SK-N-SH (cell line): ENCODE results near the gene OGFOD3. TPM values are rescaled to one million over a fixed set of nuclear protein-coding genes. Genes with fewer than 3 reads are reported as not detected.

Source experiments
- FOSL2 ChIP-seq: IDR thresholded peaks from 2 replicates; pipeline ENCODE4 v1.4.0; 2012; ENCODE audit warnings: low read depth, mild to moderate bottlenecking, moderate library complexity, borderline replicate concordance
- JUND ChIP-seq: IDR thresholded peaks from 2 replicates; pipeline ENCODE4 v1.4.0; 2012
- MEF2A ChIP-seq: IDR thresholded peaks from 2 replicates; pipeline ENCODE4 v1.4.0; 2012; ENCODE audit warnings: low read depth, borderline replicate concordance
- NRF1 ChIP-seq: IDR thresholded peaks from 2 replicates; pipeline ENCODE4 v1.6.1; 2012; ENCODE audit warnings: low read depth, mild to moderate bottlenecking, low read length
- RAD21 ChIP-seq: IDR thresholded peaks from 2 replicates; pipeline ENCODE4 v1.6.1; 2012; ENCODE audit warnings: mild to moderate bottlenecking, low read length
- RFX5 ChIP-seq: IDR thresholded peaks from 2 replicates; pipeline ENCODE4 v1.6.1; 2012; ENCODE audit warnings: mild to moderate bottlenecking, improper control_type of control experiment, low read length
- SIN3A ChIP-seq: IDR thresholded peaks from 2 replicates; pipeline ENCODE4 v1.6.1; 2012; ENCODE audit warnings: low read depth, mild to moderate bottlenecking, low read length, moderate library complexity, borderline replicate concordance
- TAF1 ChIP-seq: IDR thresholded peaks from 2 replicates; pipeline ENCODE4 v1.6.1; 2012; ENCODE audit warnings: low read depth, mild to moderate bottlenecking, low read length, moderate library complexity, borderline replicate concordance
- TCF12 ChIP-seq: IDR thresholded peaks from 2 replicates; pipeline ENCODE4 v1.4.0; 2012
- polyA plus RNA-seq, 3 experiments: library from polyadenylated mRNA; depleted of rRNA; stranded (reverse); fragments of >200 nt; gene quantifications; 2 replicates each; pipeline ENCODE4 v1.2.3, GENCODE V29; 2012
- TF ChIP-seq, protein P1 (sequence below): fragments of 200-600 bp; sonication (generic); IDR thresholded peaks from 2 replicates; pipeline ENCODE4 v1.6.1; 2017; ENCODE audit warnings: antibody characterized with exemption, mild to moderate bottlenecking, moderate library complexity
- TF ChIP-seq, protein P2 (sequence below): fragments of 150-350 bp; IDR thresholded peaks from 2 replicates; pipeline ENCODE4 v1.6.1; 2016; ENCODE audit warnings: mild to moderate bottlenecking, low read depth, low read length
- TF ChIP-seq, protein P3 (sequence below): IDR thresholded peaks from 2 replicates; pipeline ENCODE4 v1.4.0; 2012; ENCODE audit warnings: low read depth, borderline replicate concordance
- TF ChIP-seq, protein P4 (sequence below): IDR thresholded peaks from 2 replicates; pipeline ENCODE4 v1.6.1; 2012; ENCODE audit warnings: mild to moderate bottlenecking, low read depth, low read length, moderate library complexity

The OGFOD3 gene
- polyA plus RNA-seq, 1 of the 3 experiments (the other 2 are of a cell fraction) = 68.2 TPM

- TF ChIP-seq, protein P1, sequence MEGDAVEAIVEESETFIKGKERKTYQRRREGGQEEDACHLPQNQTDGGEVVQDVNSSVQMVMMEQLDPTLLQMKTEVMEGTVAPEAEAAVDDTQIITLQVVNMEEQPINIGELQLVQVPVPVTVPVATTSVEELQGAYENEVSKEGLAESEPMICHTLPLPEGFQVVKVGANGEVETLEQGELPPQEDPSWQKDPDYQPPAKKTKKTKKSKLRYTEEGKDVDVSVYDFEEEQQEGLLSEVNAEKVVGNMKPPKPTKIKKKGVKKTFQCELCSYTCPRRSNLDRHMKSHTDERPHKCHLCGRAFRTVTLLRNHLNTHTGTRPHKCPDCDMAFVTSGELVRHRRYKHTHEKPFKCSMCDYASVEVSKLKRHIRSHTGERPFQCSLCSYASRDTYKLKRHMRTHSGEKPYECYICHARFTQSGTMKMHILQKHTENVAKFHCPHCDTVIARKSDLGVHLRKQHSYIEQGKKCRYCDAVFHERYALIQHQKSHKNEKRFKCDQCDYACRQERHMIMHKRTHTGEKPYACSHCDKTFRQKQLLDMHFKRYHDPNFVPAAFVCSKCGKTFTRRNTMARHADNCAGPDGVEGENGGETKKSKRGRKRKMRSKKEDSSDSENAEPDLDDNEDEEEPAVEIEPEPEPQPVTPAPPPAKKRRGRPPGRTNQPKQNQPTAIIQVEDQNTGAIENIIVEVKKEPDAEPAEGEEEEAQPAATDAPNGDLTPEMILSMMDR = no peak
- TF ChIP-seq JUND (no peak; the same call in 1 of the 2 replicates), SIN3A (peak; percentile 54; the same call in 1 of the 2 replicates), NRF1 (0 out of 2 replicates have a peak, but pooled peaks have one; percentile 14), TAF1 (peak; percentile 89; the same call in 1 of the 2 replicates), MEF2A (no peak), RAD21 (no peak), RFX5 (peak; percentile 68; the same call in 1 of the 2 replicates), TCF12 (no peak; the same call in 1 of the 2 replicates), FOSL2 (no peak)
- TF ChIP-seq, protein P2, sequence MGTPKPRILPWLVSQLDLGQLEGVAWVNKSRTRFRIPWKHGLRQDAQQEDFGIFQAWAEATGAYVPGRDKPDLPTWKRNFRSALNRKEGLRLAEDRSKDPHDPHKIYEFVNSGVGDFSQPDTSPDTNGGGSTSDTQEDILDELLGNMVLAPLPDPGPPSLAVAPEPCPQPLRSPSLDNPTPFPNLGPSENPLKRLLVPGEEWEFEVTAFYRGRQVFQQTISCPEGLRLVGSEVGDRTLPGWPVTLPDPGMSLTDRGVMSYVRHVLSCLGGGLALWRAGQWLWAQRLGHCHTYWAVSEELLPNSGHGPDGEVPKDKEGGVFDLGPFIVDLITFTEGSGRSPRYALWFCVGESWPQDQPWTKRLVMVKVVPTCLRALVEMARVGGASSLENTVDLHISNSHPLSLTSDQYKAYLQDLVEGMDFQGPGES = peak; percentile 92
- TF ChIP-seq, protein P3, sequence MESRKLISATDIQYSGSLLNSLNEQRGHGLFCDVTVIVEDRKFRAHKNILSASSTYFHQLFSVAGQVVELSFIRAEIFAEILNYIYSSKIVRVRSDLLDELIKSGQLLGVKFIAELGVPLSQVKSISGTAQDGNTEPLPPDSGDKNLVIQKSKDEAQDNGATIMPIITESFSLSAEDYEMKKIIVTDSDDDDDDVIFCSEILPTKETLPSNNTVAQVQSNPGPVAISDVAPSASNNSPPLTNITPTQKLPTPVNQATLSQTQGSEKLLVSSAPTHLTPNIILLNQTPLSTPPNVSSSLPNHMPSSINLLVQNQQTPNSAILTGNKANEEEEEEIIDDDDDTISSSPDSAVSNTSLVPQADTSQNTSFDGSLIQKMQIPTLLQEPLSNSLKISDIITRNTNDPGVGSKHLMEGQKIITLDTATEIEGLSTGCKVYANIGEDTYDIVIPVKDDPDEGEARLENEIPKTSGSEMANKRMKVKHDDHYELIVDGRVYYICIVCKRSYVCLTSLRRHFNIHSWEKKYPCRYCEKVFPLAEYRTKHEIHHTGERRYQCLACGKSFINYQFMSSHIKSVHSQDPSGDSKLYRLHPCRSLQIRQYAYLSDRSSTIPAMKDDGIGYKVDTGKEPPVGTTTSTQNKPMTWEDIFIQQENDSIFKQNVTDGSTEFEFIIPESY = no peak
- TF ChIP-seq, protein P4, sequence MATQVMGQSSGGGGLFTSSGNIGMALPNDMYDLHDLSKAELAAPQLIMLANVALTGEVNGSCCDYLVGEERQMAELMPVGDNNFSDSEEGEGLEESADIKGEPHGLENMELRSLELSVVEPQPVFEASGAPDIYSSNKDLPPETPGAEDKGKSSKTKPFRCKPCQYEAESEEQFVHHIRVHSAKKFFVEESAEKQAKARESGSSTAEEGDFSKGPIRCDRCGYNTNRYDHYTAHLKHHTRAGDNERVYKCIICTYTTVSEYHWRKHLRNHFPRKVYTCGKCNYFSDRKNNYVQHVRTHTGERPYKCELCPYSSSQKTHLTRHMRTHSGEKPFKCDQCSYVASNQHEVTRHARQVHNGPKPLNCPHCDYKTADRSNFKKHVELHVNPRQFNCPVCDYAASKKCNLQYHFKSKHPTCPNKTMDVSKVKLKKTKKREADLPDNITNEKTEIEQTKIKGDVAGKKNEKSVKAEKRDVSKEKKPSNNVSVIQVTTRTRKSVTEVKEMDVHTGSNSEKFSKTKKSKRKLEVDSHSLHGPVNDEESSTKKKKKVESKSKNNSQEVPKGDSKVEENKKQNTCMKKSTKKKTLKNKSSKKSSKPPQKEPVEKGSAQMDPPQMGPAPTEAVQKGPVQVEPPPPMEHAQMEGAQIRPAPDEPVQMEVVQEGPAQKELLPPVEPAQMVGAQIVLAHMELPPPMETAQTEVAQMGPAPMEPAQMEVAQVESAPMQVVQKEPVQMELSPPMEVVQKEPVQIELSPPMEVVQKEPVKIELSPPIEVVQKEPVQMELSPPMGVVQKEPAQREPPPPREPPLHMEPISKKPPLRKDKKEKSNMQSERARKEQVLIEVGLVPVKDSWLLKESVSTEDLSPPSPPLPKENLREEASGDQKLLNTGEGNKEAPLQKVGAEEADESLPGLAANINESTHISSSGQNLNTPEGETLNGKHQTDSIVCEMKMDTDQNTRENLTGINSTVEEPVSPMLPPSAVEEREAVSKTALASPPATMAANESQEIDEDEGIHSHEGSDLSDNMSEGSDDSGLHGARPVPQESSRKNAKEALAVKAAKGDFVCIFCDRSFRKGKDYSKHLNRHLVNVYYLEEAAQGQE = peak; percentile 28; the same call in 1 of the 2 replicates
Measured at GRCh38 chr17:82458179-82458884, 39.9 kb upstream of the OGFOD3 start, which contains the start of gene NARF (continued).
